CD4-positive, alpha-beta T cell (primary cell): ENCODE data around the gene TBC1D3E. TPM values are rescaled to one million over a fixed set of nuclear protein-coding genes. Genes with fewer than 3 reads are reported as not detected.
"Not testable (repeated sequence)": the region's sequence is repeated elsewhere in the genome, so short reads cannot be mapped to it uniquely, and the experiment has no call there.

Experiments
- ATAC-seq: fragments of 200-7000 bp; cut with Tn5 transposase; one replicate; pipeline ENCODE4 v1.10.0; 2022; ENCODE audit warnings: mild to moderate bottlenecking; ENCODE audit not compliant: poor library complexity
- CTCF ChIA-PET: fragments of 350-600 bp; sonication (Branson Sonifier 250); formaldehyde crosslinking; loops from one replicate; lab custom pipeline; 2021; ENCODE audit warnings: antibody characterized with exemption, inconsistent platforms; lab: Charles Lee
- POLR2A ChIA-PET: fragments of 350-600 bp; sonication (Branson Sonifier 250); formaldehyde crosslinking; loops from one replicate; lab custom pipeline; 2021; ENCODE audit warnings: antibody characterized with exemption, inconsistent platforms; lab: Charles Lee
- DNase-seq, 14 experiments: peaks; one replicate each; pipeline ENCODE4 v3.0.0-alpha.2; 2013 to 2020; ENCODE audit warnings: mixed read lengths in 2 of 14
- H3K27ac ChIP-seq, 2 donors: one replicate each; pipeline versions ENCODE4 v1.5.1 to v1.7.0; 2013; ENCODE audit warnings: low read length in 2 of 2, low read depth in 1 of 2, mild to moderate bottlenecking in 1 of 2
- H3K27me3 ChIP-seq, 2 experiments: 1 replicate in 1 of 2; 2 replicates in 1 of 2; pipeline versions ENCODE4 v1.6.1 to v1.7.0; 2013; ENCODE audit warnings: low read length in 2 of 2, control low read depth in 1 of 2, mild to moderate bottlenecking in 1 of 2, moderate library complexity in 1 of 2; ENCODE audit not compliant: insufficient read depth in 2 of 2, control insufficient read depth in 1 of 2
- H3K36me3 ChIP-seq: one replicate; pipeline ENCODE4 v1.6.1; 2013; ENCODE audit warnings: low read length, control low read depth; ENCODE audit not compliant: insufficient read depth
- H3K4me1 ChIP-seq: one replicate; pipeline ENCODE4 v1.6.1; 2013; ENCODE audit warnings: low read length, control low read depth; ENCODE audit not compliant: insufficient read depth
- H3K4me3 ChIP-seq: one replicate; pipeline ENCODE4 v1.5.1; 2013; ENCODE audit warnings: mild to moderate bottlenecking, low read length, moderate library complexity
- H3K9me3 ChIP-seq, 2 experiments: 1 replicate in 1 of 2; 2 replicates in 1 of 2; pipeline versions ENCODE4 v1.6.1 to v1.7.0; 2013; ENCODE audit warnings: low read length in 2 of 2, mild to moderate bottlenecking in 2 of 2, control low read depth in 1 of 2, moderate library complexity in 1 of 2; ENCODE audit not compliant: control insufficient read depth in 1 of 2, insufficient read depth in 1 of 2
- H3K27ac Mint-ChIP-seq: one replicate; pipeline ENCODE4 v1.8.0; 2020; ENCODE audit warnings: mixed read lengths
- H3K27me3 Mint-ChIP-seq: one replicate; pipeline ENCODE4 v1.8.0; 2021; ENCODE audit warnings: mixed read lengths
- H3K36me3 Mint-ChIP-seq: one replicate; pipeline ENCODE4 v1.8.0; 2021; ENCODE audit warnings: low read depth, mixed read lengths
- H3K4me1 Mint-ChIP-seq: one replicate; pipeline ENCODE4 v1.8.0; 2021; ENCODE audit warnings: low read depth, mixed read lengths
- H3K4me3 Mint-ChIP-seq: one replicate; pipeline ENCODE4 v1.8.0; 2020; ENCODE audit warnings: mild to moderate bottlenecking, mixed read lengths
- H3K9me3 Mint-ChIP-seq: one replicate; pipeline ENCODE4 v1.8.0; 2020; ENCODE audit warnings: mixed read lengths
- intact Hi-C, 2 experiments: fragments of 100-400 bp; cut with DNase I in 1 of 2; cut with micrococcal nuclease in 1 of 2; formaldehyde crosslinking; loops; one replicate each; pipeline versions ENCODE4 v1.15.1 to v1.9.0; 2023 to 2025; cut with DNase I, micrococcal nuclease
- polyA plus RNA-seq, 2 donors: library from polyadenylated mRNA; unstranded; fragments of 120-200 nt; gene quantifications; one replicate each; pipeline ENCODE4 v1.2.1, GENCODE V29; 2013
- total RNA-seq, 174 experiments: library from RNA in 2 of 174; stranded (reverse) in 2 of 174; gene quantifications; one replicate each; pipeline ENCODE4 v1.2.3 and lab custom pipeline; 2021 to 2026

The TBC1D3E gene
- total RNA-seq (not detected), total RNA-seq (lab: John Stamatoyannopoulos, UW) (0 to 1.2 (median 0) reads per million in 172 experiments)
- 0.05 TPM for polyA plus RNA-seq (2013, experiment 1 of 2)
- polyA plus RNA-seq (2013, experiment 2 of 2) = 3.8 TPM

DNA sequence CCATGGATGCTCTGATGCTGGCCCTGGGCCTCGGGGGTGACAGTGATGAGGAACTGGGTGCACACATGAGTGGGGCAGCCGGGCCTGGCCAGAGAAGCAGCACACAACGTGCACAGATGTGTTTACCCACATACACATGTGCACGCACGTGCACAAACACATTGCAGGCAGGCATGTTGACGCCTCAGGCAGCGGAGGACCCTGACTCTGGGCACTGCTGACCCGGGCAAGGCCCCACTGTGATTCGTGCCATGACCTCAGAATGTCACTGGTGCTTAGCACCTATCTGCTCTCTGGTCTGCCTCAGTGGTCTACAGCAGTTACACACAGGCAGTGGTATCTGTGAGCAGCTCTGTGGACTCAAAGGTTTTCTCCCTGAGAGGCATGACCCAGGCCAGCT lies at the start of gene TBC1D3E:
Gene TBC1D3E (plus strand): TSS at position 301 of the 400 bp plus-strand sequence. CDS start 1,545 bp downstream, outside the sequence.
- CTCF ChIA-PET, intact Hi-C loops, H3K4me3 Mint-ChIP-seq, ATAC-seq, H3K9me3 ChIP-seq, H3K36me3 ChIP-seq, H3K27ac Mint-ChIP-seq, H3K4me3 ChIP-seq, H3K4me1 Mint-ChIP-seq, H3K27me3 Mint-ChIP-seq, H3K27ac ChIP-seq, DNase-seq, H3K27me3 ChIP-seq, H3K9me3 Mint-ChIP-seq, POLR2A ChIA-PET, H3K36me3 Mint-ChIP-seq, H3K4me1 ChIP-seq: not testable (repeated sequence)

DNA sequence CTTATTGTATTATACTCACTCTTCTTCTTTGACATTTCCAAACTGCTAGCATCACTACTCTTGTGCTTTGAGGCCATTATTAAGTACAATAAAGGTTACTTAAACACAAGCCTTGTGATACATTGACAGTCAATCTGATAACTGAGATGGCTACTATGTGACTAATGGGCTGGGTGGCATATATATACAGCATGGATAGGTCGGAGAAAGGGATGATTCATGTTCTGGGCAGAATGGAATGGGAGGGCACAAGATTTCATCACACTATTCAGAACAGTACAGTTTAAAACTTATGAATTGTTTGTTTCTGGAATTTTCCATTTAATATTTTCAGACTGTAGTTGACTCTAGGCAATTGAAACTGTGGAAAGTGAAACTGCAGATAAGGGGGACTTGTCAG lies 40.4 kb upstream of the TBC1D3E start:
- H3K4me3 Mint-ChIP-seq, H3K27me3 Mint-ChIP-seq, H3K4me1 Mint-ChIP-seq, H3K27me3 ChIP-seq, H3K4me3 ChIP-seq, H3K27ac Mint-ChIP-seq, CTCF ChIA-PET, H3K4me1 ChIP-seq, H3K9me3 Mint-ChIP-seq, intact Hi-C loops, DNase-seq, H3K36me3 ChIP-seq, ATAC-seq, H3K9me3 ChIP-seq, POLR2A ChIA-PET, H3K27ac ChIP-seq, H3K36me3 Mint-ChIP-seq: not testable (repeated sequence)

DNA sequence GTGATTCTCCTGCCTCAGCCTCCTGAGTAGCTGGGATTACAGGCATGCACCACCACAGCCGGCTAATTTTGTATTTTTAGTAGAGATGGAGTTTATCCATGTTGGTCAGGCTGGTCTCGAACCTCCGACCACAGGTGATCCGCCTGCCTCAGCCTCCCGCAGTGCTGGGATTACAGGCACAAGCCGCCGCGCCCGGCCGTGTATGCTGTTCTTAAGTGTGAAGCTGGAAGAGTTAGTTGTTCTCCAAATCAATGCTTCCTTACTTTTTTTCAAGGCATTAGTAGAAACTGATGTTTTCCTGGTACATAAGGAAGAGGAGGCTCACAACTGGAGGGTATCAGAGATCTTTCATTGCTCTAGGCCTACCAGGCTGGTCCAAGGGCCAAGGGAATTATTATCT lies 39.6 kb upstream of the TBC1D3E start:
- H3K36me3 ChIP-seq, H3K27ac ChIP-seq, H3K4me3 ChIP-seq, ATAC-seq, H3K4me1 ChIP-seq, intact Hi-C loops, DNase-seq, H3K4me1 Mint-ChIP-seq, CTCF ChIA-PET, H3K27ac Mint-ChIP-seq, H3K9me3 Mint-ChIP-seq, H3K4me3 Mint-ChIP-seq, H3K27me3 ChIP-seq, POLR2A ChIA-PET, H3K36me3 Mint-ChIP-seq, H3K9me3 ChIP-seq, H3K27me3 Mint-ChIP-seq: not testable (repeated sequence)

DNA sequence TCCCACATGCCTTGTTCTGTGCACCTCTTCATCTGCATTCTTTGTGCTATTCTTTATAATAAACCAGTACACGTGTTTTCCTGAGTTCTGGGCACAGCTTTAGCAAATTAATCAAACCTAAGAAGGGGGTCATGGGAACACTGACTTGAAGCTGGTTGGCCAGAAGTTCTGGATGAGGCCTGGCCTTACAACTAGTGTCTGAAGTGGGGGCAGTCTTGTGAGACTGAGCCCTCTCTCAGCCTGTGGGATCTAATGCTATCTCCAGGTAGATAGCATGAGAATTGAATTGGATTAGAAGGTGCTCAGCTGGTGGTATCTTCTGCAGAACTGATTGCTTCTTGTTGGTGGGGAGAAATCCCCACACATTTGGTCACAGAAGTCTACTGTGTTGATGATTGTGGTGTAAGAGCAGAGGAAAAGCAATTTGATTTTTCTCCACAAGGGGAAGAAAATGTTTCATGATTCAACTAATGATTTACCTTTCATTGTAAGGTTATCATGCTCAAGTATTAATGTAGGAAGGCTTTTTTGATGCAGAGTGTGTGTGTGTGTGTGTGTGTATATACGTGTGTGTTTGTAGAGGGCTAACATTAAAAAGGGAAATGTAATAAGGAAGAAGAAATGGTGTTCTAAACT lies 33.6 kb upstream of the TBC1D3E start:
- DNase-seq, H3K36me3 ChIP-seq, intact Hi-C loops, H3K27ac Mint-ChIP-seq, H3K4me1 ChIP-seq, H3K9me3 Mint-ChIP-seq, CTCF ChIA-PET, H3K27ac ChIP-seq, H3K9me3 ChIP-seq, H3K4me3 Mint-ChIP-seq, POLR2A ChIA-PET, H3K27me3 Mint-ChIP-seq, H3K4me3 ChIP-seq, H3K36me3 Mint-ChIP-seq, H3K27me3 ChIP-seq, H3K4me1 Mint-ChIP-seq: not testable (repeated sequence)
- ATAC-seq = peak; percentile 14

DNA sequence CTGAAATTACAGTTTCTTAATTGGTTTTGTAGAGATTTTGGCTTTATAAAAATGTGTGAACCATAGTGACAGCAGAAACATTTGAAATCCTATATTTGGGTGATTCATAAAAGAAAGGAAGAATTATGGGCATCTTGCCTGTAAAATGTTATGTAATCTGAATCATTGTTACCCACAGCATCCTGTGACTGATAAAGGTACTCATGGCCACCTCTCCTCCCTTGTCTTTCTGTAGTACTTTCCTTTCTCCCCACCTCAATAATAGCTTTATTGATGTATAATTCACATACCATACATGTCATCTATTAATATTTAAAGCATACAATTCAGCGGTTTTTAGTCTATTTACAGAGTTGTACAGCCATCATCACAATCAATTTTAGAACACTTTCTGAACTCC lies 28.5 kb upstream of the TBC1D3E start:
- H3K9me3 Mint-ChIP-seq, H3K36me3 ChIP-seq, H3K4me3 ChIP-seq, DNase-seq, intact Hi-C loops, H3K4me1 ChIP-seq, ATAC-seq, H3K4me3 Mint-ChIP-seq, H3K4me1 Mint-ChIP-seq, POLR2A ChIA-PET, H3K27me3 ChIP-seq, H3K27ac ChIP-seq, H3K27me3 Mint-ChIP-seq, CTCF ChIA-PET, H3K36me3 Mint-ChIP-seq, H3K27ac Mint-ChIP-seq, H3K9me3 ChIP-seq: not testable (repeated sequence)

DNA sequence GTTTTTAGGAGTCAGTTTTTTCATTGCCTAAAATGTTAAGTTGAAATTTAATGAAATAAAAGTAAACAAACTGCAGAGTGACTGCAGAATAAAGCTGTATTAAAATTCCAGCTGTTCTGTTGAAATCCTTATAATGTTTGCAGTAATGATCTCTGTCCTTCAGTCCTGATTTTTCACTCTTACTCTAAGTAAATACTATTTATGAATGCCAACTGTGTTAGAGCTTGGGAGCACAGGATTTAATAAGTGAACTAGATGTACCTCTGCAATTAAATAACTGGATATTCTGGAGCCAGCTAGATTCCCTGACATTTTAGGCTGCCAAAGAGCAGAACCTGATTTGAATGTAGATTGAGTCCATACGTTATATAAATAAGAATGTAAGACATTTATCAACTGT lies 7.9 kb upstream of the TBC1D3E start:
- POLR2A ChIA-PET, H3K9me3 ChIP-seq, CTCF ChIA-PET, H3K36me3 ChIP-seq, H3K27me3 ChIP-seq, H3K4me3 Mint-ChIP-seq, H3K4me1 ChIP-seq, H3K36me3 Mint-ChIP-seq, H3K9me3 Mint-ChIP-seq, H3K27ac Mint-ChIP-seq, H3K4me3 ChIP-seq, H3K4me1 Mint-ChIP-seq, H3K27me3 Mint-ChIP-seq, H3K27ac ChIP-seq, DNase-seq, ATAC-seq, intact Hi-C loops: not testable (repeated sequence)

DNA sequence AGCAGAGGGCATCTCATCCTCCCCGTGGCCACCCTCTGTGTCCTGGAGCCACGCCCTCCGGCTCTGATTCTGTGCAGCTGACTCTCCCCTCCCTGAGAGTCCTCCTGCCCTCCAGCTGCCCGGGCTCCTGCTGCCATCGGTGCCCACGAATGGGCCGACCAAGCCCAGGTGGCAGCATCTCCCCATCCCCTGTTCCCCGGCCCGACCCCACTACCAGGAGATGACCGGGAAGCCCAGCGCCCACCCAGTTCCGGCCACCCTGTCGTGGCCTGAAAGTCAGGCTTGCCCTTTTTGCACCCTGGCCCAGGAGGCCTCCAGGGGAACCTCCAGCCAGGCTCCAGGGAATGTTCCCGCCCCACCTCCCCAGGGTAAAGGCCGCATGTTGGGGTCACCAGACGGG lies 7.1 kb downstream of the TBC1D3E start:
- H3K27me3 Mint-ChIP-seq, H3K4me3 Mint-ChIP-seq, H3K9me3 Mint-ChIP-seq, ATAC-seq, H3K4me3 ChIP-seq, intact Hi-C loops, H3K36me3 Mint-ChIP-seq, H3K27ac Mint-ChIP-seq, H3K9me3 ChIP-seq, H3K36me3 ChIP-seq, H3K27me3 ChIP-seq, H3K4me1 ChIP-seq, H3K4me1 Mint-ChIP-seq, H3K27ac ChIP-seq, CTCF ChIA-PET, POLR2A ChIA-PET: not testable (repeated sequence)
- DNase-seq = peak in 2 of 14 experiments; percentile 0 to 3
